SK-N-MC (cell line): ENCODE data around the gene TIMP2.
A peak's percentile ranks its signal among the peaks of the same experiment; 100 is the strongest.

Experiments used
- DNase-seq: peaks from one replicate; pipeline ENCODE4 v3.0.0-alpha.2; 2011; ENCODE audit warnings: low read depth, low spot score
- H3K27ac ChIP-seq: fragments of 200-600 bp; sonication (generic); 2 replicates; pipeline ENCODE4 v1.5.1; 2016; ENCODE audit warnings: mixed run types
- H3K36me3 ChIP-seq: fragments of 200-600 bp; sonication (generic); 2 replicates; pipeline ENCODE4 v1.6.1; 2017; ENCODE audit warnings: antibody characterized with exemption, low read length, mixed read lengths; ENCODE audit not compliant: insufficient read depth
- H3K4me3 ChIP-seq: fragments of 200-600 bp; sonication (generic); 2 replicates; pipeline ENCODE4 v1.5.1; 2016
- H3K9ac ChIP-seq: fragments of 200-600 bp; sonication (generic); 2 replicates; pipeline ENCODE4 v1.8.0; 2017; ENCODE audit warnings: mixed run types, mixed read lengths; ENCODE audit not compliant: insufficient read length
- H3K9me3 ChIP-seq: fragments of 200-600 bp; sonication (generic); 2 replicates; pipeline ENCODE4 v1.6.1; 2017; ENCODE audit warnings: low read depth, mild to moderate bottlenecking, antibody characterized with exemption, low read length, moderate library complexity, mixed read lengths
- EZH2 ChIP-seq: fragments of 200-600 bp; sonication (generic); IDR thresholded peaks from one replicate; pipeline ENCODE4 v1.6.1; 2017; ENCODE audit warnings: antibody characterized with exemption
- FOXP2 ChIP-seq: optimal IDR thresholded peaks from 2 replicates; pipeline ENCODE3; 2011; ENCODE audit warnings: mild to moderate bottlenecking, moderate library complexity; ENCODE audit not compliant: insufficient read depth; ENCODE audit errors: extremely low read length, control extremely low read depth
- POLR2AphosphoS5 ChIP-seq: IDR thresholded peaks from 2 replicates; pipeline ENCODE4 v1.6.1; 2012; ENCODE audit warnings: mild to moderate bottlenecking, low read depth, low read length, borderline replicate concordance

The TIMP2 gene

GRCh38 chr17:78839762-78840529, 85.2 kb downstream of the TIMP2 start:
- H3K36me3 ChIP-seq, result peaks cover 29% of the 10 kb centered on the region

GRCh38 chr17:78839235-78839761, 85.9 kb downstream of the TIMP2 start:
- DNase-seq, result no peak
- peak overlapping the region; percentile 96 for H3K9ac ChIP-seq
- TF ChIP-seq POLR2AphosphoS5 (no peak), FOXP2 (no peak), EZH2 (no peak)
- no peaks in the 10 kb centered on the region for H3K9me3 ChIP-seq
- H3K4me3 ChIP-seq, result peak overlapping the region; percentile 94
- peaks cover 35% of the 10 kb centered on the region for H3K36me3 ChIP-seq
- H3K27ac ChIP-seq, result no peak overlapping the region

More at GRCh38 chr17:78839762-78840529, 85.2 kb downstream of the TIMP2 start:
- TF ChIP-seq FOXP2 (no peak), POLR2AphosphoS5 (no peak)
- Histone ChIP-seq H3K9me3 (no peaks in the 10 kb centered on the region), H3K4me3 (peak overlapping the region; percentile 94), H3K9ac (peak overlapping the region; percentile 96), H3K27ac (peak overlapping the region; percentile 56; the same call in 1 of the 2 replicates)
- DNase-seq, result no peak

- H3K4me3 ChIP-seq, result peak overlapping the region; percentile 94
- peaks cover 42% of the 10 kb centered on the region for H3K36me3 ChIP-seq
- TF ChIP-seq EZH2 (no peak), FOXP2 (no peak), POLR2AphosphoS5 (no peak)
- peak overlapping the region; percentile 96 for H3K9ac ChIP-seq
- H3K27ac ChIP-seq, result no peak overlapping the region
- H3K9me3 ChIP-seq, result no peaks in the 10 kb centered on the region
- DNase-seq, result no peak
Observed at GRCh38 chr17:78838574-78839005, 86.6 kb downstream of the TIMP2 start.

DNA sequence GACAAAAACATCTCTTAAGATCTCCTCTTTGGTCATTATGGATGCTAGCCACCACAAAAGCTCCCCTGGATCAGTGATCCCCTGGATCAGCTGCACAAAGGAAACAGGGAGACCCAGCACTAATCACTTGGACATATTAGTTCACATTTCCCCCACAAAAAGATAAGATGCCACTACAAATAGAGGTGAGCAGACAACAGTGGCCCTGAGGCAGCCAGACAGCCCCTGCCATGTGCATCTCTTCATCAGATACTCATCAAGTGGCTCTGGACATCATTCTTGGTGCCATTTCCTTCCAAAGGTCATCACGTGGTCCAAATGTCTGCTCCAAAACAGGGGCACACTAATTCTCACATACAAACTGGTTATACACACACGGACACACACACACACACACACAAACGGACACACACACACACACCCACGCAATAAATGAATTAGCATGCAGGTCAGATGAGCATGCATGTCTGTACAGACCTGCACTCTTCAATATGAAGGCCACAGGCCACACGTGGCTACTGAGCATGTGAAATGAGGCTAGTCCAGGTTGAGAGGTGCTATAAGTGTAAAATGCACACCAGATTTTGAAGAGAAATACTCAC, 88.7 kb downstream of the TIMP2 start:
- DNase-seq, result no peak
- H3K9me3 ChIP-seq, result no peaks in the 10 kb centered on the region
- H3K27ac ChIP-seq, result no peak overlapping the region
- no peak overlapping the region for H3K9ac ChIP-seq
- H3K4me3 ChIP-seq, result no peak overlapping the region
- TF ChIP-seq POLR2AphosphoS5, result no peak
- TF ChIP-seq FOXP2, result no peak
- no peak for TF ChIP-seq EZH2
- peaks cover 59% of the 10 kb centered on the region for H3K36me3 ChIP-seq

- no peak for DNase-seq
- Histone ChIP-seq H3K9ac (no peak overlapping the region), H3K36me3 (peaks cover 73% of the 10 kb centered on the region), H3K9me3 (no peaks in the 10 kb centered on the region), H3K27ac (no peak overlapping the region), H3K4me3 (no peak overlapping the region)
- TF ChIP-seq EZH2, result no peak
- no peak for TF ChIP-seq POLR2AphosphoS5
- TF ChIP-seq FOXP2, result no peak
Observed at GRCh38 chr17:78834571-78834970, 90.6 kb downstream of the TIMP2 start.

- DNase-seq, result no peak
- Histone ChIP-seq H3K27ac (no peak overlapping the region), H3K4me3 (no peak overlapping the region), H3K9ac (no peak overlapping the region), H3K9me3 (no peaks in the 10 kb centered on the region), H3K36me3 (peaks cover 87% of the 10 kb centered on the region)
- TF ChIP-seq EZH2, result no peak
- no peak for TF ChIP-seq FOXP2
- TF ChIP-seq POLR2AphosphoS5, result no peak
Observed at GRCh38 chr17:78832541-78832810, 92.7 kb downstream of the TIMP2 start.

GRCh38 chr17:78831688-78832540, 93.3 kb downstream of the TIMP2 start:
- no peak overlapping the region for H3K27ac ChIP-seq
- H3K36me3 ChIP-seq, result peaks cover 86% of the 10 kb centered on the region
- TF ChIP-seq FOXP2 (no peak), EZH2 (no peak), POLR2AphosphoS5 (no peak)
- no peak overlapping the region for H3K9ac ChIP-seq
- H3K4me3 ChIP-seq, result no peak overlapping the region
- no peaks in the 10 kb centered on the region for H3K9me3 ChIP-seq
- no peak for DNase-seq

DNA sequence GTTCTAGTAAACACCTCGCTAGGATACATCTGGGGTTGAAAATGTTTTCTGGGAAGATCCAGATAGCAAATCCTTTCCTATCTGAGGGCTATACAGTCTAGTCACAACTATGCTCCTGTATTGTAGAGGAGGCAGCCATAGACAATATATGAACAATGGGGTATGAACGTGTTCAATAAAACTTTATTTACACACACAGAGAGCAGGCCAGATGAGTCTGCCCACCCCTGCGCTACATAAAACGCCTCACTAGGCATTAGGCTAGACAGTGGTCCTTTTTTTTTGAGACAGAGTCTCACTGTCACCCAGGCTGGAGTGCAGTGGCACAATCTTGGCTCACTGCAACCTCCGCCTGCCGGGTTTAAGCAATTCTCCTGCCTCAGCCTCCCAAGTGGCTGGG, 95.7 kb downstream of the TIMP2 start:
- Histone ChIP-seq H3K4me3 (no peak overlapping the region), H3K27ac (no peak overlapping the region), H3K9me3 (no peaks in the 10 kb centered on the region), H3K9ac (no peak overlapping the region), H3K36me3 (peaks cover 83% of the 10 kb centered on the region)
- TF ChIP-seq FOXP2 (no peak), POLR2AphosphoS5 (no peak), EZH2 (no peak)
- no peak for DNase-seq
